Activated naive CD8-positive, alpha-beta T cell treated with anti-CD3 and anti-CD28 coated beads, Interleukin-2, amount 50 U/mL, for 24 hours (primary cell): ENCODE results near the gene CALN1.

Experiments used
- ATAC-seq: fragments of 150-1000 bp; cut with Tn5 transposase; one replicate; pipeline ENCODE4 v1.10.0; 2021
- DNase-seq: peaks from one replicate; pipeline ENCODE4 v3.0.0; 2021
- H3K27ac Mint-ChIP-seq: one replicate; pipeline ENCODE4 v1.8.0; 2021; ENCODE audit warnings: mild to moderate bottlenecking, mixed read lengths
- H3K27me3 Mint-ChIP-seq: one replicate; pipeline ENCODE4 v1.8.0; 2021; ENCODE audit warnings: mixed read lengths
- H3K36me3 Mint-ChIP-seq: one replicate; pipeline ENCODE4 v1.8.0; 2021; ENCODE audit warnings: low read depth, mixed read lengths
- H3K4me1 Mint-ChIP-seq: one replicate; pipeline ENCODE4 v1.8.0; 2021; ENCODE audit warnings: mixed read lengths
- H3K4me3 Mint-ChIP-seq: one replicate; pipeline ENCODE4 v1.8.0; 2021; ENCODE audit warnings: mild to moderate bottlenecking, moderate library complexity, mixed read lengths
- H3K9me3 Mint-ChIP-seq: one replicate; pipeline ENCODE4 v1.8.0; 2021; ENCODE audit warnings: mixed read lengths

CALN1 gene

GRCh38 chr7:72187179-72187578, 225.0 kb downstream of the CALN1 start:
- H3K27me3 Mint-ChIP-seq = no peaks in the 10 kb centered on the region
- H3K4me1 Mint-ChIP-seq = no peaks in the 10 kb centered on the region
- H3K9me3 Mint-ChIP-seq = no peaks in the 10 kb centered on the region
- no peaks in the 10 kb centered on the region for H3K36me3 Mint-ChIP-seq
- ATAC-seq = no peak
- DNase-seq = no peak
- no peak overlapping the region for H3K27ac Mint-ChIP-seq
- no peak overlapping the region for H3K4me3 Mint-ChIP-seq

- no peaks in the 10 kb centered on the region for H3K27me3 Mint-ChIP-seq
Measured at GRCh38 chr7:72183835-72184234, 228.3 kb downstream of the CALN1 start.

GRCh38 chr7:72182036-72182435, 230.1 kb downstream of the CALN1 start:
- no peak overlapping the region for H3K27ac Mint-ChIP-seq
- H3K4me1 Mint-ChIP-seq = no peaks in the 10 kb centered on the region
- no peaks in the 10 kb centered on the region for H3K27me3 Mint-ChIP-seq
- ATAC-seq (no peak), DNase-seq (no peak)
- no peaks in the 10 kb centered on the region for H3K9me3 Mint-ChIP-seq
- no peaks in the 10 kb centered on the region for H3K36me3 Mint-ChIP-seq
- no peak overlapping the region for H3K4me3 Mint-ChIP-seq

More at GRCh38 chr7:72183835-72184234, 228.3 kb downstream of the CALN1 start:
- Mint-ChIP-seq H3K36me3 (no peaks in the 10 kb centered on the region), H3K9me3 (no peaks in the 10 kb centered on the region), H3K27ac (no peak overlapping the region), H3K4me1 (no peaks in the 10 kb centered on the region), H3K4me3 (no peak overlapping the region)
- DNase-seq (no peak), ATAC-seq (no peak)

GRCh38 chr7:72176875-72177274, 235.3 kb downstream of the CALN1 start:
- no peaks in the 10 kb centered on the region for H3K4me1 Mint-ChIP-seq
- peaks cover 12% of the 10 kb centered on the region for H3K9me3 Mint-ChIP-seq
- H3K27me3 Mint-ChIP-seq = no peaks in the 10 kb centered on the region
- no peak overlapping the region for H3K27ac Mint-ChIP-seq
- H3K4me3 Mint-ChIP-seq = no peak overlapping the region
- no peak for DNase-seq
- no peak for ATAC-seq
- no peaks in the 10 kb centered on the region for H3K36me3 Mint-ChIP-seq

- Mint-ChIP-seq H3K36me3 (no peaks in the 10 kb centered on the region), H3K27me3 (no peaks in the 10 kb centered on the region), H3K9me3 (peaks cover 12% of the 10 kb centered on the region), H3K27ac (no peak overlapping the region), H3K4me1 (no peaks in the 10 kb centered on the region), H3K4me3 (no peak overlapping the region)
- DNase-seq (no peak), ATAC-seq (no peak)
Measured at GRCh38 chr7:72170475-72170874, 241.7 kb downstream of the CALN1 start.

GRCh38 chr7:72163271-72163670, 248.9 kb downstream of the CALN1 start:
- Mint-ChIP-seq H3K9me3 (peaks cover 26% of the 10 kb centered on the region), H3K4me3 (no peak overlapping the region), H3K4me1 (no peaks in the 10 kb centered on the region), H3K27me3 (no peaks in the 10 kb centered on the region), H3K27ac (no peak overlapping the region), H3K36me3 (no peaks in the 10 kb centered on the region)
- DNase-seq (no peak), ATAC-seq (no peak)

GRCh38 chr7:72161534-72161933, 250.6 kb downstream of the CALN1 start:
- H3K9me3 Mint-ChIP-seq = peaks cover 26% of the 10 kb centered on the region
- H3K4me3 Mint-ChIP-seq = no peak overlapping the region
- H3K27me3 Mint-ChIP-seq = no peaks in the 10 kb centered on the region
- ATAC-seq (no peak), DNase-seq (no peak)
- no peaks in the 10 kb centered on the region for H3K4me1 Mint-ChIP-seq
- no peak overlapping the region for H3K27ac Mint-ChIP-seq
- no peaks in the 10 kb centered on the region for H3K36me3 Mint-ChIP-seq

GRCh38 chr7:72159911-72160310, 252.2 kb downstream of the CALN1 start:
- no peaks in the 10 kb centered on the region for H3K36me3 Mint-ChIP-seq
- no peak overlapping the region for H3K4me3 Mint-ChIP-seq
- no peaks in the 10 kb centered on the region for H3K27me3 Mint-ChIP-seq
- no peak overlapping the region for H3K27ac Mint-ChIP-seq
- no peak for DNase-seq
- no peak for ATAC-seq
- no peaks in the 10 kb centered on the region for H3K4me1 Mint-ChIP-seq
- H3K9me3 Mint-ChIP-seq = peaks cover 26% of the 10 kb centered on the region

- Mint-ChIP-seq H3K4me1 (no peaks in the 10 kb centered on the region), H3K9me3 (peaks cover 3% of the 10 kb centered on the region), H3K36me3 (no peaks in the 10 kb centered on the region), H3K27ac (no peak overlapping the region), H3K27me3 (no peaks in the 10 kb centered on the region), H3K4me3 (no peak overlapping the region)
- DNase-seq (no peak), ATAC-seq (no peak)
Measured at GRCh38 chr7:72156671-72157070, 255.5 kb downstream of the CALN1 start.

- ATAC-seq (no peak), DNase-seq (no peak)
- Mint-ChIP-seq H3K27me3 (no peaks in the 10 kb centered on the region), H3K4me1 (no peaks in the 10 kb centered on the region), H3K36me3 (no peaks in the 10 kb centered on the region), H3K9me3 (peaks cover 11% of the 10 kb centered on the region), H3K4me3 (no peak overlapping the region), H3K27ac (no peak overlapping the region)
Measured at GRCh38 chr7:72153132-72153512, 259.0 kb downstream of the CALN1 start.

GRCh38 chr7:72152161-72153131, 259.7 kb downstream of the CALN1 start:
- H3K36me3 Mint-ChIP-seq = no peaks in the 10 kb centered on the region
- H3K9me3 Mint-ChIP-seq = peaks cover 11% of the 10 kb centered on the region
- no peak overlapping the region for H3K4me3 Mint-ChIP-seq
- no peaks in the 10 kb centered on the region for H3K27me3 Mint-ChIP-seq
- no peak overlapping the region for H3K27ac Mint-ChIP-seq
- H3K4me1 Mint-ChIP-seq = no peaks in the 10 kb centered on the region
- no peak for DNase-seq
- no peak for ATAC-seq

- Mint-ChIP-seq H3K36me3 (no peaks in the 10 kb centered on the region), H3K4me1 (no peaks in the 10 kb centered on the region), H3K9me3 (peaks cover 5% of the 10 kb centered on the region), H3K27ac (no peak overlapping the region), H3K27me3 (no peaks in the 10 kb centered on the region), H3K4me3 (no peak overlapping the region)
- no peak for ATAC-seq
- no peak for DNase-seq
Measured at GRCh38 chr7:72140566-72140965, 271.6 kb downstream of the CALN1 start.

- Mint-ChIP-seq H3K4me3 (no peak overlapping the region), H3K9me3 (peaks cover 20% of the 10 kb centered on the region), H3K27ac (no peak overlapping the region), H3K27me3 (no peaks in the 10 kb centered on the region), H3K36me3 (no peaks in the 10 kb centered on the region), H3K4me1 (no peaks in the 10 kb centered on the region)
- ATAC-seq (no peak), DNase-seq (no peak)
Measured at GRCh38 chr7:72127136-72127535, 285.0 kb downstream of the CALN1 start.

- Mint-ChIP-seq H3K27me3 (no peaks in the 10 kb centered on the region), H3K27ac (no peak overlapping the region), H3K9me3 (no peaks in the 10 kb centered on the region), H3K4me3 (no peak overlapping the region), H3K4me1 (no peaks in the 10 kb centered on the region), H3K36me3 (no peaks in the 10 kb centered on the region)
- DNase-seq = no peak
- ATAC-seq = no peak
Measured at GRCh38 chr7:72123913-72124312, 288.2 kb downstream of the CALN1 start.

- Mint-ChIP-seq H3K4me1 (no peaks in the 10 kb centered on the region), H3K36me3 (no peaks in the 10 kb centered on the region), H3K4me3 (no peak overlapping the region), H3K27ac (no peak overlapping the region), H3K9me3 (no peaks in the 10 kb centered on the region), H3K27me3 (no peaks in the 10 kb centered on the region)
- DNase-seq = no peak
- no peak for ATAC-seq
Measured at GRCh38 chr7:72118366-72118765, 293.8 kb downstream of the CALN1 start.
